HUES64 (cell line): Measurements from ENCODE around the gene ARHGAP30.

Source experiments
- H3K27ac ChIP-seq: 2 replicates; pipeline ENCODE4 v1.7.0; 2013; ENCODE audit warnings: low read depth, low read length, inconsistent platforms
- H3K27me3 ChIP-seq: 2 replicates; pipeline ENCODE4 v1.6.1; 2013; ENCODE audit warnings: mild to moderate bottlenecking, low read length; ENCODE audit not compliant: insufficient read depth
- H3K36me3 ChIP-seq: 2 replicates; pipeline ENCODE4 v1.6.1; 2013; ENCODE audit warnings: mild to moderate bottlenecking, low read length; ENCODE audit not compliant: insufficient read depth
- H3K4me1 ChIP-seq: 2 replicates; pipeline ENCODE4 v1.6.1; 2013; ENCODE audit warnings: mild to moderate bottlenecking, low read length, moderate library complexity; ENCODE audit not compliant: insufficient read depth
- H3K4me3 ChIP-seq: 2 replicates; pipeline ENCODE4 v1.5.1; 2013; ENCODE audit warnings: mild to moderate bottlenecking, low read length, moderate library complexity
- H3K9ac ChIP-seq: 2 replicates; pipeline ENCODE4 v1.6.1; 2013; ENCODE audit warnings: mild to moderate bottlenecking, low read depth, low read length
- H3K9me3 ChIP-seq: 2 replicates; pipeline ENCODE4 v1.6.1; 2013; ENCODE audit warnings: low read depth, low read length; ENCODE audit not compliant: insufficient read depth
- WGBS: fragments of 150-250, 120-280 bp; methylation state at CpG from one replicate; pipeline ENCODE4 v1.1.7; 2013; ENCODE audit warnings: missing lambda C conversion rate; 5-methylcytosine and 5-hydroxymethylcytosine counted together

The ARHGAP30 gene

DNA sequence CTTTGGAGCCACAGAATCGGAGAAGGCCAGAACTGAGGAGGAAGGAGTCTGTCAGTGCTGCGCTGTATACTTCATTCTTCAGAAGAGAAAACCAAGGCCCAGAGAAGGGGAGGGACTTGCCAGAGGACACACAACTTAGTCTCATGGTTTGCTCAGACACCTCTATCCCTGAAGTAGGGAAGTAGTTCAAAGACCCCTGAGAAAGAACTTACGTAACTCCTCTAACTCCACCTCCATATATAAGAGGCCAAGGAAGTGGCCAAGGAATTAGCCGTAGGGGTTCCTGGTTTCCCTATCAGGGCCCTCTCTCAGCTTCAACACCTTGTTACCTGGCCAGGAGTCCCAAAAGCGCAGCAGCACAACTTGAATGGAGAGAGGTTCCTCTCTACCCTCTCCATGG, 20.2 kb upstream of the ARHGAP30 start:
- 93% methylated on average over 5 of the region's 5 CpGs for WGBS
- Histone ChIP-seq H3K4me3 (no peak overlapping the region), H3K36me3 (no peaks in the 10 kb centered on the region), H3K9me3 (no peaks in the 10 kb centered on the region), H3K9ac (no peak overlapping the region), H3K27me3 (no peaks in the 10 kb centered on the region), H3K27ac (no peak overlapping the region), H3K4me1 (peaks cover 13% of the 10 kb centered on the region; the same call in 1 of the 2 replicates)

DNA sequence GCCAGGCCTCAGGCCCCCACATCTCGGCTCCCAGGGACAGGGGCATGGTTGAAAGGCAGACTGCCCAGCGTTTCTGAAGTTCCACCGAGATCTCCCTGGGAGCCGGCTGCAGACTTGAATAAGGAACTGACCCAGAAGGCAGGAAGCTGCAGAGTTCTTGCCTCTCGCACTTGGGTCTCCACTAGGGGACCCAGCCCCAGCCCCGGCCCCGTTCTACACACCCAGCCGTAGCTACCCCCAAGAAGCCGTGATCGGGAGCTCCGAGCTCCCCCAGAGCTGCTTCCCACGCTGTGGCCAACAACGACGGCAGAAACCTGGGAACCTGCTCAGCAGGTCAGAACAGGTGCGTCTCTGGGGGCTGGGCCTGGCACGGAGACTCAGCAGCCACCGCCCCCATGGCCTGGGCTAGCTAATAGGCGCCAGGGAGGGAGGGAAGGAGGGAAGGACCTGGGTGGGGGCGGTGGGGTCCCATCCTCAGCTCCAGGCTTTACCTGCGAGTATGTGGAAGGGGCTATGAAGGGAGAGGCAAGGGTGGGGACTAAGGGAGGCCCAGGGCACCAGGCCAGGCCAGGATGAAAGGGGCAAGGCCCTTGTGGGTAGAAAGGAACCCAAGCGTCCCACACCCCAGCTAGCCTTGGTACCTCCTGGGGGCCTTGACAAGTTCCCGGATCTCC, 19.7 kb upstream of the ARHGAP30 start, which contains the start of gene NECTIN4:
Gene NECTIN4, minus strand, starts transcription at position 308 of the 674 bp plus-strand sequence. Its CDS starts 262 bp downstream, at position 46.
- WGBS, result 88% methylated on average over 22 of the region's 22 CpGs
- no peaks in the 10 kb centered on the region for H3K27me3 ChIP-seq
- H3K4me1 ChIP-seq, result peaks cover 15% of the 10 kb centered on the region; the same call in 1 of the 2 replicates
- H3K9ac ChIP-seq, result no peak within 1 kb of the TSS
- H3K36me3 ChIP-seq, result no peaks in the 10 kb centered on the region
- no peak within 1 kb of the TSS for H3K4me3 ChIP-seq
- H3K9me3 ChIP-seq, result no peaks in the 10 kb centered on the region
- H3K27ac ChIP-seq, result no peak within 1 kb of the TSS

DNA sequence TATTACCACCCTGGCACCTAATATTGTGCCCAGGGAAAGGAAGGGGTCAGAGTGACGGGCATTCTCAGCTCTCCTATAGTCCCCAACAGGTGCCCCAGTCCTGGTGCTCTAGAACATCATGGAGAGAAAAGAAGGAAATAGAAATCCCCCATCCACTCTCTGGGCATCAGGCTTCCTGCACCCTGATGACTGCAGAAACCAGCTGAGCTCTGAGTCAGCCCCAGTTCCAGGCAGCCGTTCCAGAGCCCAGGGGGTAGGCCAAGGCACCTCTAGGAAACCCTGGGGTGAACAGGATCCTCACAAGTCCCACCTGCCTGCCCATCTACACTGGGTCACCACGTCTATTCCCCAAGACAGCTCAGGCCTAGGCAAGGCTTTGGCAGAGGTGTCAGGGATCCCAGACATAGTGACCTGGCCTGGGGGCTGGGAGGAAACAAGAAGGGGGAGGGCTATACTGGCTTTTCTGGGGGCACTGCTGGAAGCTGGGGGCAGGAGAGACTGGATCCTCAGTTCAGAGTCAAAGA, 19.0 kb upstream of the ARHGAP30 start:
- Histone ChIP-seq H3K36me3 (no peaks in the 10 kb centered on the region), H3K4me3 (no peak overlapping the region), H3K27ac (no peak overlapping the region), H3K4me1 (peaks cover 15% of the 10 kb centered on the region; the same call in 1 of the 2 replicates), H3K27me3 (no peaks in the 10 kb centered on the region), H3K9me3 (no peaks in the 10 kb centered on the region), H3K9ac (no peak overlapping the region)
- WGBS, result 87% methylated on average over 2 of the region's 3 CpGs

DNA sequence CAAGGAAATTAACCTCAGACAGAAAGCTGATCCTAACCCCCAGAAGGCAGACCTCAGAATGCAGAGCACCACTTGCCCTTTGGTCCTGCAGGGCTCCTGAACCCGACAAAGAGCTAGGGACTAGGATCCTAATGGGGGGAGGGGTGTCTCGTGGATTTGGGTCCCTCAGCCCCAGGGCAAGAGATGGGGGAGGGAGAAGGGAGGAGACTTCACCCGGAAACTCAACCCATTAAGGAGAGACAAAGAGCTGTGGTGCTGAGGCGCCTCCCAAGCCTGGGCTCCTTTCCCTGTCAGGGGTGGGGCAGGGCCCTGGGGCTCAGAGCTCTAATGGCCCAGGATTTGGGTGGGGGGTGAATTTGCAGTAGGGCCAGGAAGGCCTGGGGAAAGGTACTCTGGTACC, 16.8 kb upstream of the ARHGAP30 start:
- H3K4me3 ChIP-seq, result no peak overlapping the region
- H3K36me3 ChIP-seq, result no peaks in the 10 kb centered on the region
- no peak overlapping the region for H3K27ac ChIP-seq
- H3K9me3 ChIP-seq, result no peaks in the 10 kb centered on the region
- H3K27me3 ChIP-seq, result no peaks in the 10 kb centered on the region
- WGBS, result 73% methylated on average over 4 of the region's 4 CpGs
- H3K9ac ChIP-seq, result no peak overlapping the region
- H3K4me1 ChIP-seq, result peaks cover 19% of the 10 kb centered on the region; the same call in 1 of the 2 replicates

DNA sequence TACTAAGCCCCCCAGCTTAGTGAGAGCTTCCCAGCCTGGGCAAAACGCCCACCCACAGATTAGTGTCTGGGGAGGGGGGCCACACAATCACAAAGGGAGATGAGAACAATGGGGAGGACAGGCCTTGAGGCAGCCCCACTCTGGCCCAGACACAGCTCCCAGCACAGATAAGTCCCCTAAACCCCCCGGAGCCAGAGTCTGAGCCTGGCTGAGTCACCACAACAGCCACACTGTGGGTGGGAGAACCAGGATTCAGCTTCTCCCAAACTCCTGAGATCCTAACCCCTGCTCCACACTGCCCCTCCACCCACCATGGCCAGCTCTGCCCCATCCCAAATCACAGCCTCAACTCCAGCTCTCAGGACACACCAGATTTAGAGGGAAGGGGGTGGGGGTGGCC, 15.5 kb upstream of the ARHGAP30 start:
- Histone ChIP-seq H3K9me3 (no peaks in the 10 kb centered on the region), H3K27ac (no peak overlapping the region), H3K4me1 (peaks cover 19% of the 10 kb centered on the region; the same call in 1 of the 2 replicates), H3K4me3 (no peak overlapping the region), H3K36me3 (no peaks in the 10 kb centered on the region), H3K27me3 (no peaks in the 10 kb centered on the region), H3K9ac (no peak overlapping the region)
- WGBS, result 58% methylated on average over 2 of the region's 2 CpGs

DNA sequence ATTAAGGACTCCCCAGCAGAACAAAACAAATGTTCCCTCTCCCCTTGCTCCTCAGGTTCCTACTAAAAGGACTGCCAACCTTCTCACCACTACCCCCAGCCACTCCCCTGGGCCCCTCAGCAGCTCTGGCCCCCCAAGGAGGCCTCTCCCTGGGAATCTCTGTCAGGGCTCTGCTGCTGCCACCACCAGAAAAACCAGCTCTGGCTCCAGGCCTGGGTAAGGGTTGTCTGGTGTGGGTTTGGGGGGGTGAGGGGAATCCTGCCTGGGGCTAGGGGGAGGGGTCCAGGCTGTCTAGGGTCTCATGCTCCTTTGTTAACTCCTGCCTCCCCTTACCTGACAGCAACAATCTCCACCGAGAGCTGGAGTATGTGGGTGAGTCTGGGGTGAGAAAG, 14.9 kb upstream of the ARHGAP30 start:
- no peak overlapping the region for H3K27ac ChIP-seq
- WGBS, result no CpG with 5 or more reads among the region's 1 CpG

DNA sequence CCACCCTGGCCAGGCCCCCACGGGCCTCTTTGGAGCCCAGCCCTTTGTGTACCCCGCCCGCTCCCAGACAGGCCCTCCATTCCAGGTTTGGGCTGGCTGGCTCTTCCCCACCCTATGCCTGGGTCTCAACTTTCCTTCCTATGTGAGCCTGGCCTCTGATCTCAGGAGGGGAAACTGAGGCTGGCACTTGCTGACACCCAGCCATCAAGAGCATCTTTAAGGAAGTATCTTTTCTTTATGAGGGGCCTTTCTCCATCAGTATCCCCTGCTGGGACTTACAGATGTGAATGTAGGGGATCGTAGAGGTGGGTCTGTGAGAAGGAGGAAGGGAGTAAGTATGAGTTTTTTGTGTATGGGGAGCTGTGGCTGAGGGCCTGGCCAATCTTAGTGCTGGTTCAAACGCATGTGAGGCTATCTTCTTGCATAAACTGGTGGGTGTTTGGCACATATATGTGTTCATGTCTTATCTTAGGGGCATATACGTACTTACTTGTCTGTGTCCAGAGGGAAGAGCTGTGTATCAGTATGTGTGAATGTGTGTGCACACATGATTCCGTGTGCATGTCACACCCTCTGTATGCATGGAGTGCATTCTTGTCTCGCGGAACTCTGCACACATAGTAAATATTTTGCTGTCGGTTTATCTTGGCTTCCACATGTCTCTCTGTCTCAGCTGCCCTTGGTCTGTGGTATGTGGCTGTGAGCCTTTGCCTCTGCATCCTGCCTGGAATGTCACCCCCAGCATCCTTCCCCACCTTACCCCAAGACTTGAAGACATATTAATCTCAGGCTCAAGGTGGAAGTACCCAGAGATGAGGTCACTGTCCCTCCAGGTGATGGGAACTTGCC, 14.3 kb upstream of the ARHGAP30 start:
- H3K36me3 ChIP-seq, result no peaks in the 10 kb centered on the region
- no peak overlapping the region for H3K4me3 ChIP-seq
- no peaks in the 10 kb centered on the region for H3K9me3 ChIP-seq
- no peak overlapping the region for H3K9ac ChIP-seq
- peaks cover 19% of the 10 kb centered on the region; the same call in 1 of the 2 replicates for H3K4me1 ChIP-seq
- 87% methylated on average over 10 of the region's 10 CpGs for WGBS
- no peaks in the 10 kb centered on the region for H3K27me3 ChIP-seq
- no peak overlapping the region for H3K27ac ChIP-seq

More for the DNA sequence above, 14.9 kb upstream of the ARHGAP30 start:
- no peak overlapping the region for H3K4me3 ChIP-seq
- no peaks in the 10 kb centered on the region for H3K36me3 ChIP-seq
- no peak overlapping the region for H3K9ac ChIP-seq
- H3K4me1 ChIP-seq, result peaks cover 19% of the 10 kb centered on the region; the same call in 1 of the 2 replicates
- H3K9me3 ChIP-seq, result no peaks in the 10 kb centered on the region
- H3K27me3 ChIP-seq, result no peaks in the 10 kb centered on the region

DNA sequence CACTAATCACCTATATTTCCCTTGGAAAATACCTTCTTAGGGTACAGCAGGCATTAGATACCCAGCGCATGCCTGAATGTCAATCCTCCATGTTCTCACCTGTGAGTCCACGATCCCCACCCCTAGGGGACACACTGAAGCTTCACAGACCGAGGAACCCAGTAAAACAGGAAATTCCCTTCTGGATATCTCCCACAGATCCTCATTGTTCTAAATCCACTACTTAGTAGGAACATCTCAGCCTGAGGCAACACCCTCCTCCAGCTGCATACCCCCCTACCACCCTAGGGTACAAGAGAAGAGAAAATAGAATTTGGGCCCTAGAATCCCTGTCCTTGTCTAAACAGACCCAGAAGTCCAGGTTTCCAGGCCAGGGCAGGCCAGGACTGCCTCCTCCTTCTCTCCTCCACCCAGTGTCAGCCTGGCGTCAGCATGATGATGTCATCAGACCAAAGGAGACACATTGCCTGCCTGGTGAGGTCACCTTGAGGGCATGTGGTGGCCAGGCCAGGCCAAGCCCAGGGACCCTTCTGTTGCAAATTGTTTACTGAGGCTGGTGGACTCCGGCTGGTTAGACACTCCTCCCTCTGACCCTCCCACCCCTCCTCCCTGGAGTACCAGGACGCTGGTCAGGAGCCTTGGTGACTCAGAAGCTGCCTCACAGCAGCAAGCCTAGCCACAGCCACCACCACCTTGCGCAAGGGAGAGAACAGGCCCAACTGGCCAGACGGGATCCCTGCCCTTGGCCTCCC, 13.5 kb upstream of the ARHGAP30 start:
- peaks cover 19% of the 10 kb centered on the region; the same call in 1 of the 2 replicates for H3K4me1 ChIP-seq
- no peaks in the 10 kb centered on the region for H3K9me3 ChIP-seq
- no peak overlapping the region for H3K27ac ChIP-seq
- H3K4me3 ChIP-seq, result no peak overlapping the region
- H3K9ac ChIP-seq, result no peak overlapping the region
- no peaks in the 10 kb centered on the region for H3K27me3 ChIP-seq
- no peaks in the 10 kb centered on the region for H3K36me3 ChIP-seq
- 70% methylated on average over 8 of the region's 8 CpGs for WGBS

DNA sequence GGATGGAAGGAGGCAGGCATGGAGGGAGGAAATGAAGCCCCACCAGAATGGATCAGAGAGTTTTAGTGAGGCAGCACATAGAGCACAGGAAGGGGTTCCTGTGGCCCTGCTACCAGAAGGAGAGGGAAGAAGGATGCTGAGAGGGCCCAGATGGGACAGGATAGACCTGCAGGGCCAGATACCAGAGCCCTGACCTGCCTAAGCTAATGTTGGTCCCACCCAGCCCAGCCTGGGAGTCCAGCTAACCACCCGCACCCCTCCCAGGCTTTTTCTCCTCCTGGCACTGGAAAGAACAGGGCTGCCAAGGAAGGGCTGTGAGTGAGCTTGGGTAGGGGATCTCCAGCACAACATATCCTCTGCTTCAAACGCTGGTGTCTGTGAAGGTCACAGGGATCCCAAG, 12.8 kb upstream of the ARHGAP30 start:
- Histone ChIP-seq H3K27ac (no peak overlapping the region), H3K9ac (no peak overlapping the region), H3K4me1 (peaks cover 19% of the 10 kb centered on the region; the same call in 1 of the 2 replicates), H3K4me3 (no peak overlapping the region), H3K36me3 (no peaks in the 10 kb centered on the region), H3K27me3 (no peaks in the 10 kb centered on the region), H3K9me3 (no peaks in the 10 kb centered on the region)
- WGBS, result 89% methylated on average over 2 of the region's 2 CpGs

DNA sequence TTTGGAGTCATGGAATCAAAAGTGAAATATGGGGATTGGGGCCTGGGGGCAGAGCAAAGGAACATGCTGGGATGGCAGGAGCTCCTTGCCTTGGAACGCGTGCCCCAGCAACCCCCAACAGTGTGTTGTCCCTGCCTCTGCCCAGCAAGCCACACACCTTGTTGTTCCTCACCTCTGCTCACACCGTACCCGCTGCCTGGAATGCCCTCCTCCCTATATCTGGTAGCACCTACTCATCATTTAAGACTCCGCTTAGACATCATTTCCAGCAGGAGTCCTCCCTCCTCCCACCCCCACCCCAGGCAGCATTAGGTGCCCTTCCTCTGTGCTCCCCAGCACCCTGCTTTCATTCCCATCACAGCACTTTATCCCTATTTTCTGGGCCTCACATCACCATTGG, 11.8 kb upstream of the ARHGAP30 start:
- Histone ChIP-seq H3K27ac (no peak overlapping the region), H3K9ac (no peak overlapping the region), H3K36me3 (no peaks in the 10 kb centered on the region), H3K4me1 (peaks cover 18% of the 10 kb centered on the region; the same call in 1 of the 2 replicates), H3K9me3 (no peaks in the 10 kb centered on the region), H3K4me3 (no peak overlapping the region), H3K27me3 (no peaks in the 10 kb centered on the region)
- 74% methylated on average over 5 of the region's 5 CpGs for WGBS
